GM21737 (cell line): ENCODE data around the gene EXT2.

Experiments used
- ATAC-seq: cut with Tn5 transposase; IDR thresholded peaks from one replicate; pipeline ENCODE4 v1.9.1; 2021; ENCODE audit warnings: mild to moderate bottlenecking, moderate library complexity; ENCODE audit not compliant: unreplicated experiment

Gene EXT2

DNA sequence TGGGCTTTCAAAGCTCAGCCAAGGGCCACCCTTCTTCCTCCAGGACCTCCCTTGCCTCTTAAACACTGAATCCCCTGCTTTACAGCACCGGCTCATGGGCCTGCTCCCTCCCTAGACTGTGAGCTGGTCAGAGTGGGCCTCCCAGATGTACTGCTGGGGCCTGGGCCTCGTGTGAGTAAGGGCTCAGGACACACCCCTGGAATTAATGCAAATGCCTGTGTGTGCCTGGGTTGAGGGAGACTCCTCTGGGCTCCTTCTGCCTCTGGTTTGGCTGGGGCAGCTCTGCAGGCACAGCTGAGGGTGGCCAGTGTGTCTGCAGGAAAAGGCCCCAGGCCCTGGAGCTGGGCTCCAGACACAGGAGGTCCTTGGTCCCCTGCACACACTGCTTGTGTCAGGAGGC lies 190.3 kb downstream of the EXT2 start:
- no peak for ATAC-seq

DNA sequence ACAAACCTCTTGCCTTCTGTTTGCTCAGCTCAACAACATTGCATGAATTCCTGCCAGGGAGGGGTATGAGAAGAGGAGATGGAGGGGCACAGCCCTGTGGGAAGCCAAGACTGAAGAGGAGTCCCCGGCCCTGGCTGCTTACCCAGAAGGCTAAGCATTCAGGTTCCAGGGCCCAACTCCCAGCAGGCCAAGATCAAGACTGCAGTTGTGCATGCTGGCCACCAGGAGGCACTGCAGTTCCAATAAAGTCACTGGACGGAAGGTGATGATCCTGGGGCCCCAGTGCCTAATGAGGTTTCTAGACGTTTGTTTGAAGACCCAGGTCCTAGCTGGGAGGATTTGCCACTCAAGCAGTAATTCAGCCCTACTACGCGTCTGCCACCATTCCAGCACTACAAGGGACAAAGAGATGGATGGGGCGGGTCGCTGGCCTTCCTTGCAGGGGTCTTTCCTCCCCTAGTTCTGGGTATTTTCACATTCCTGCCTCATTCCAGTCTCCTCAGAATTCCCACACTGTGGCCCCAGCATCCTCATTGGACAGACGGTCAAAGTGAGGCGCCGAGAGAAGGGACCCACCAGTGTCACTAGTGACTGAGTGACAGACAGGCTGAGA lies 190.9 kb downstream of the EXT2 start:
- ATAC-seq: no peak

DNA sequence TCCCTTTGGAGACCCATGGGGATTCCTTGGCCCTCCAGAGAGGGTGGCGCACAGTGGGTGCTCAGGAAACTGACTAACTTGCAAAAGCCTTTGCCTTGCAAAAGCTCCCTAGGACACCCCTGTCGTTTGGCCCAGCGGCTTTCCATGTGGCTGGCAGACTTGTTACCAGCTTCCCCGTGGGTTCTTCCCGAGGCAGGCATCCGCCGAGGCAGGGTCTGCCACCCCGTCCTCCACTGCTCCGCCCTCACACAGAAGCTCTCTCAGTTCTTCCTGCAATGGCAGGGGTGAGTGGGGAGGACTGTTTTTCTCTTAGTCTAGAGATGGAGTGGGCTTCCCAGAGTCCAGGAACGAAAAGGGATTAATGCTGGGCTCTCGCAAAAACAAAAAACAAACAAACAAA lies 191.4 kb downstream of the EXT2 start:
- ATAC-seq: no peak

DNA sequence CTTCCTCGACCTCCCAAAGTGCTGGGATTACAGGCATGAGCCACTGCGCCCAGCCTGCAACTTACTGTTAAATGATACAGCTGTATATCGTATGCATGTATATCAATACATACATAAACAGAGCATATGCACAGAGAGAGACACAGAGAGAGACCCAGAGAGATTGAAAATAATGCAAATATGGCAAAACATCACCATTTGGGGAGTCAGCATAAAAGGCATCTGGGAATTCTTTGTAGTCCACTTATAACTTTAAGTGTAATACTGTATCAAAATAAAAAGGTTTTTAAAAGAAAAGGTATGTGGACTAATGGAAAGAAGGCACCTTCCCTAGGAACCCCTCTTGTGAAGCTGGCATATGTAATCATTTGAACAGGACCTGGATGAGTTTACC lies 192.7 kb downstream of the EXT2 start:
- ATAC-seq: no peak

DNA sequence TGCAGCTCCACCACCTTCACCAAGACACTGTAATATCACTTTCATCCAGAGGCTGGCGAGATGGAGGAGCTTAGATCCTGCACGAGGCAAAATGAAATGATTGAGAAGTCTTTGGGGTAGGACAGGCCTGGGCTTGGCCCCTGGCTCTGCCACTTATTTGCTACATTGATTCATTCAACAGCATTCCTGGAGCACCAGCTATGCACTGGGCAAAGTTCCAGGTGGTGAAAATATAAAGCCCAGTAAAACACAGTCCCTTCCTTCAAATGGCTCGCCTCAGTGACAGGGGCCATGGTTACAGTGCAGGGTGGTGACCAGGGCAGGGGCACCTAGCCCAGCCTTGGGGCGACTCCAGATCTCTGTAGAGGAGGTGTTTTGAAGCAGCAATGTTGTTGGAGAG lies 194.7 kb downstream of the EXT2 start:
- no peak for ATAC-seq
